NB4 (cell line): ENCODE measurements around the gene CYP46A1.

Source experiments
- DNase-seq: peaks from one replicate; pipeline ENCODE4 v3.0.0; 2010; ENCODE audit warnings: low read depth
- H3K4me3 ChIP-seq: one replicate; pipeline ENCODE4 v1.5.1; 2011; ENCODE audit warnings: mild to moderate bottlenecking, low read depth, low read length, moderate library complexity
- MYC ChIP-seq: IDR thresholded peaks from 2 replicates; pipeline ENCODE4 v1.6.1; 2011; ENCODE audit warnings: low read depth, low read length
- POLR2A ChIP-seq: IDR thresholded peaks from 2 replicates; pipeline ENCODE4 v1.6.1; 2011; ENCODE audit warnings: mild to moderate bottlenecking; ENCODE audit not compliant: insufficient read length; ENCODE audit errors: extremely low read depth
- TF ChIP-seq, protein P1 (sequence below): IDR thresholded peaks from 2 replicates; pipeline ENCODE4 v1.6.1; 2011; ENCODE audit warnings: low read depth, low read length
- TF ChIP-seq, protein P2 (sequence below): IDR thresholded peaks from one replicate; pipeline ENCODE4 v1.5.1; 2012; ENCODE audit warnings: low read depth, low read length

CYP46A1 gene

GRCh38 chr14:99716850-99717681, 33.0 kb downstream of the CYP46A1 start:
- no peak overlapping the region for H3K4me3 ChIP-seq
- TF ChIP-seq MYC, result no peak
- TF ChIP-seq, protein P1, sequence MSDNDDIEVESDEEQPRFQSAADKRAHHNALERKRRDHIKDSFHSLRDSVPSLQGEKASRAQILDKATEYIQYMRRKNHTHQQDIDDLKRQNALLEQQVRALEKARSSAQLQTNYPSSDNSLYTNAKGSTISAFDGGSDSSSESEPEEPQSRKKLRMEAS, result no peak
- TF ChIP-seq, protein P2, sequence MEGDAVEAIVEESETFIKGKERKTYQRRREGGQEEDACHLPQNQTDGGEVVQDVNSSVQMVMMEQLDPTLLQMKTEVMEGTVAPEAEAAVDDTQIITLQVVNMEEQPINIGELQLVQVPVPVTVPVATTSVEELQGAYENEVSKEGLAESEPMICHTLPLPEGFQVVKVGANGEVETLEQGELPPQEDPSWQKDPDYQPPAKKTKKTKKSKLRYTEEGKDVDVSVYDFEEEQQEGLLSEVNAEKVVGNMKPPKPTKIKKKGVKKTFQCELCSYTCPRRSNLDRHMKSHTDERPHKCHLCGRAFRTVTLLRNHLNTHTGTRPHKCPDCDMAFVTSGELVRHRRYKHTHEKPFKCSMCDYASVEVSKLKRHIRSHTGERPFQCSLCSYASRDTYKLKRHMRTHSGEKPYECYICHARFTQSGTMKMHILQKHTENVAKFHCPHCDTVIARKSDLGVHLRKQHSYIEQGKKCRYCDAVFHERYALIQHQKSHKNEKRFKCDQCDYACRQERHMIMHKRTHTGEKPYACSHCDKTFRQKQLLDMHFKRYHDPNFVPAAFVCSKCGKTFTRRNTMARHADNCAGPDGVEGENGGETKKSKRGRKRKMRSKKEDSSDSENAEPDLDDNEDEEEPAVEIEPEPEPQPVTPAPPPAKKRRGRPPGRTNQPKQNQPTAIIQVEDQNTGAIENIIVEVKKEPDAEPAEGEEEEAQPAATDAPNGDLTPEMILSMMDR, result no peak
- no peak for TF ChIP-seq POLR2A
- no peak for DNase-seq

DNA sequence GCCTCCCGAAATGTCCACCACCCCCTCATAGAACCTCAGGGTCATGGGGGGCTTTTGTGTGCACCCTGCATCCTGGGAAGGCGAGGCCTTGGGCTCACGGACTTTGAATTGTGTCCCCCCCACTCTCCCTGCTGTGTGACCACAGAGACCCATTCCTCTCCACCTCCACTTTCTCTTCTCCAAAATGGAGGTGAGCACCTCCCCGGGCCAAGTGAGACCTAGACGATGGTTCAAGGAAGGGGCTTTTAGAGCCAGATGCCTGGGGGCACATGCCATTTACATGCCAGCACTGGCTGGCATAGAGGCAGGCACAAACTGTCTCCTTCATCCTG, 33.5 kb downstream of the CYP46A1 start:
- no peak for TF ChIP-seq POLR2A
- TF ChIP-seq MYC, result no peak
- TF ChIP-seq, protein P2, result no peak
- TF ChIP-seq, protein P1, result no peak
- no peak for DNase-seq
- H3K4me3 ChIP-seq, result no peak overlapping the region

DNA sequence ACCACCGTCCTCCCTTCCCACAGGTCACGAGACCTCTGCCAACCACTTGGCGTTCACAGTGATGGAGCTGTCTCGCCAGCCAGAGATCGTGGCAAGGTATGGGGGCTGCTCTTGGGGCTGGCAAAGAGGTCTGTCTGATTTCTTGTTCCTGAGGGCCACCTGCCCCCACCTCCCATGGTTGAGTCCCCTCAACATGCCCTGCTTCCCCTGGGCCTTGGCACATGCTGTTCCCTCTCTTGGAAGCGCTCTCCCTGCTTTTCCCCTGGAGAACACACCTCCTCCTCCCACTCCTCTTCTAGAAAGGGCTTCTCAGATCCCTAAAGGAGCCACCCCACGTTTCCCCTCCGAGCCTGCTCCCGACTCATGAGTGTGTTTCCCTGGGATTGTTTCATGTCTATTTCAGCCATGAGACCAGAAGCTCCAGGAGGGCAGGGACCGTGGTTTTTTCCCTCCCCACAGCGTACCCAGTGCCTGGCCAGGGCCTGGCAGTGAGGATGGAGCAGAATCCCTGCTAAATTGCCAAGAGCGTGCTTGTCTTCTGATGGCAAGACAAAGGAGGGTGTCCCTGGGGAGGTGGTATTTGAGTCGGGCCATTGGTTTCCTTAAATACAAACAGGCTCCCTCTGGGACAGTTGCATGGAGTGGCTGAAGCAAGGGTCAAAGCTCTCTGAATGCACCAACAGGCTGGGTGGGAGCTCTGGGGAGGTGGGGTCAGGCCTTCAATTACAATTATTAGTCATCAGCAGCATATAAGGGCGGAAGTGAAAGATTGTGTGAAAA, 34.1 kb downstream of the CYP46A1 start:
- no peak overlapping the region for H3K4me3 ChIP-seq
- DNase-seq, result no peak
- TF ChIP-seq, protein P1, result no peak
- TF ChIP-seq POLR2A (no peak), MYC (no peak)
- TF ChIP-seq, protein P2, result no peak

DNA sequence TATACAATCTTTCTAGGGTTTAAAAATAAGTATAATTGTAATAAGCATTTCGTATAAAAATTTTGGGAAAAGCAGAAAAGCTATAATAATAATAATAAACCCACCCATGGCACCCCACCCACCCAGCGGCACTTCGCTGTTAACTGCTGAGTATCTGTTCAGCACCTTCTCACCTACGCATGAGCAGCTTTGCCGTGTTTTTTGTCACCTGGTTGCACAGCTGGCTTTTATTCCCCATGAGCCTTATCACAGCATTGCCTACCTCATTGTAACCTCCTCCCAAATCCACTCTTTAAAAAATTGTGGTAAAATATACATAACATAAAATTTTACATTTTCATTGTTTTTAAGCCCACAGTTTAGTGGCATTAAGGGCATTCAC, 34.7 kb downstream of the CYP46A1 start:
- DNase-seq, result no peak
- TF ChIP-seq POLR2A (no peak), MYC (no peak)
- TF ChIP-seq, protein P1, result no peak
- TF ChIP-seq, protein P2, result no peak
- H3K4me3 ChIP-seq, result no peak overlapping the region

DNA sequence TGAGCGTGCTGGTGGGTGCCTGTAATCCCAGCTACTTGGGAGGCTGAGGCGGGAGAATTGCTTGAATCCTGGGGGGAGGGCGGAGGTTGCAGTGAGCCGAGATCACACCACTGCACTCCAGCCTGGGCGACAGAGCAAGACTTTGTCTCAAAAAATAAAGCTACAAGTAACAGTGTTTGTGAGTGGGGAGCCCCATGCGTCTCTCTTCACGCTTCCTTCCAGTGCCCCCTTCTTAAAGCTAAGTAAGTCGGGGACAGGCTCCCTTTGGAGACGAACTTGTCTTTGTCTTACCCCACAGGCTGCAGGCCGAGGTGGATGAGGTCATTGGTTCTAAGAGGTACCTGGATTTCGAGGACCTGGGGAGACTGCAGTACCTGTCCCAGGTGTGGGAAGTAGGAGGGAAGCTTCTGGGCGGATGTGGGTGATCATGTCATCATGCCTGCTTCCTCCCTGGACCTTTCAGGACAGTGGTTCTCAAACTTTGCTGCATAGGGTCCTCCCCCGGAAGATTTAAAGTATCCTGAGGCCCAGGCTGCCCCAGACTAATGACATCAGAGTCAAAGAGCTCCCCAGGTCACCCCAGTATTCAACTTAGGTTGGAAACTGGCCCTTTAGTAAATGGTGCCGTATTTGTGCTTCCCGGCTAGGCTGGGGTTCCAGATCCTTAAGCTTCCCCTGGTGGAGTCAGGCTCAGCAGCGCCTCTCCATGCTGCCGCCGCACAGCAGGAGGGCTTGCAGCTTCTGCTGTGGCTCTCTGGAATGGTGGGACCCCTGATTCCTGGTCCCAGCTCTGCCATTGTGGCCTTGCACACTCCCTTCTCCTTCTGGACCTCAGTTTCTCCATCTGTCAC, 37.1 kb downstream of the CYP46A1 start:
- DNase-seq, result no peak
- TF ChIP-seq MYC (no peak), POLR2A (no peak)
- TF ChIP-seq, protein P2, result no peak
- TF ChIP-seq, protein P1, result no peak
- no peak overlapping the region for H3K4me3 ChIP-seq
